ENCODE results near the gene CR2. TPM values are rescaled to one million over a fixed set of nuclear protein-coding genes. Genes with fewer than 3 reads are reported as not detected.

Gene CR2
- not detected for polyA plus RNA-seq (2013, experiment 1 of 4)
- polyA plus RNA-seq (2013, experiment 2 of 4) = 0.12 TPM
- polyA plus RNA-seq (2013, experiment 3 of 4) = not detected
- polyA plus RNA-seq (2013, experiment 4 of 4) = not detected

DNA sequence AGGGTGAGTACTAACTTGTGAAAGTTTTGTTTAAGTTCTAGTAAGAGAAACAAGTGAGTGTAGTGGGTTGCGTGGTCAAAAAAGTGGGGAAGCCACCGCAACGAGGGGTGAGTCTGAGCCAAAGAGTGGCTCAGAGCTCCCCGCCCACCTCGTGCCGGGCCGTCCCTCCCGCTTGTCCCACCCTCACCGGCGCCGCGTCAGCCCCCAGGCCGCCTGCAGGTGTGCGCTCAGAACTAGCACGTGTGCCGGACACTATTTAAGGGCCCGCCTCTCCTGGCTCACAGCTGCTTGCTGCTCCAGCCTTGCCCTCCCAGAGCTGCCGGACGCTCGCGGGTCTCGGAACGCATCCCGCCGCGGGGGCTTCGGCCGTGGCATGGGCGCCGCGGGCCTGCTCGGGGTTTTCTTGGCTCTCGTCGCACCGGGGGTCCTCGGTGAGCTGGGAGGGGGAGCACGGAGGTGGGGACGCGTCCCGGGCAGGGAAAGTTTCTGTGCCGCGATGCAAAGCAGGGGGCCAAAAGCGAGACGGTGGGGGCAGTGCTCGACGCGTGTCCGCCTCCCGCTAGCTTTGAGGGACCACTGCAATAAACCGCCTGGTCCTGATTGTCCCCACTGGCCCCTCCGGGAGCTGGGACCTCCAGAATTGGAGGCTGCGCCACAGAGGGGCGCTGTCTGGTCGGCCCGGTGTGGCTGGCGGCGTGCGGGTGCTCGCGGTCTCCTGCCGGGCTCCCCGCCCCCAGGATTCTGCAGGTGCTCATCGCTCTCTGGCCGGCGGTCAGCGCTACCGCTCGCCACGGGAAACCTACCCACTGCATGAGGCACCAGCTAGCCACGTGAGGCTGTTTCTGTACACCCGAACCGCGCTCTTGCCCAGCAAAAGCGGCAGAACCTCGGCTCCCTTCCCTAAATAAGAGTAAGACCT is at the start of gene CR2:
Gene CR2 (plus strand): TSS at position 283 of the 919 bp plus-strand sequence. CDS start 91 bp downstream, at position 374.
- Histone ChIP-seq H3K27ac (ENCODE audit: insufficient read depth, low read depth, low read length, poor library complexity, severe bottlenecking) (no peak within 1 kb of the TSS), H3K9me3 (ENCODE audit: control insufficient read depth, low read length) (no peaks in the 10 kb centered on the region), H3K36me3 (ENCODE audit: control insufficient read depth, insufficient read depth, low read length) (no peaks in the 10 kb centered on the region), H3K27me3 (ENCODE audit: control insufficient read depth, insufficient read depth, low read length, poor library complexity, severe bottlenecking) (peaks cover 74% of the 10 kb centered on the region), H3K4me3 (ENCODE audit: insufficient read depth, low read depth, low read length) (peak within 1 kb of the TSS; percentile 44), H3K4me1 (ENCODE audit: control insufficient read depth, insufficient read depth, low read length) (no peaks in the 10 kb centered on the region)
- 1% methylated on average over 75 of the region's 75 CpGs for WGBS, 2 experiments

DNA sequence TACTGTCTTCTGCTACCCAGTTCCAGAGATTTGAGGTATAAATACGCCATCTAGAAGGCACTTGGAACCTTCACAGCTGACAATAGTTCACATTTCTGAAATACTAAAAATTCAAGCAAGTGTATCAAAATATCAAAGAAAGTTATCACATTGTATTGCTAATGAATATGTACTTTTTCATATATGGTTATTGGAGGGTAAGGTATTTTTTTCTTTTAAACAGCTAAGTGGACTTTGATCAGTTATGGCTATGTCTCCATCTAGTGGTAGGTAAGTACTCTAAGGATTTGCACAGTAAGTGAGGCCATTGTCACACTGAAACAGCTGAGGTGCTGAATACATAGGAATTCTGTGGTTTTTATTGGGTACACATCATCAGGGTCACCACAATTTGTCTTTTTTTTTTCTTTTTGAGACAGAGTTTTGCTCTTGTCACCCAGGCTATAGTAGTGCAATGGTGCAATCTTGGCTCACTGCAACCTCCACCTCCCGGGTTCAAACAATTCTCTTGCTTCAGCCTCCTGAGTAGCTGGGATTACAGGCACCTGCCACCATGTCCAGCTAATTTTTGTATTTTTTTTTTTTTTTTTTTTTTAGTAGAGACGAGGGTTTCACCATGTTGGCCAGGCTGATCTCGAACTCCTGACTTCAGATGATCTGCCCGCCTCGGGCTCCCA is 49.1 kb upstream of the CR2 start:
- H3K27ac ChIP-seq (ENCODE audit: insufficient read depth, low read depth, low read length, poor library complexity, severe bottlenecking) = no peak overlapping the region
- 74 to 95% methylated on average over 5 to 6 of the region's 6 CpGs for WGBS, 2 experiments

DNA sequence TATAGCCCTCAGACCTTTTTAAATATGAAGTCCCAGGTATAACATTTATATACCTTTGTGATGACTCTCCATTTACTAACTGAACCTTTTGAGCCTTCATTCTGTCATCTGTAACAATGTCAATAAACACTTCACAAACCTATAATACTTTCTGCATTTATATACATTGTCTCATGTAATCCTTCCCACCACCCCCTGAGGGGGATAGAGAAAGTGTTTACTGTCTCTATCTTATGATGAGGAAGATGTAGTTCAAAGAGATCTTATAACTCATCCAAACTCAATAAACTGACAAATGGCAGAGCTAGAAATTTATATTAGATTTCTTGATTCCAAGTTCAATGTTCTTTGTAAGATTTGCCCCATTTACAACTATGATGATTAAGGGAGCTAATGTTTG is 48.3 kb upstream of the CR2 start:
- Histone ChIP-seq H3K27ac (ENCODE audit: insufficient read depth, low read depth, low read length, poor library complexity, severe bottlenecking) (no peak overlapping the region), H3K9me3 (ENCODE audit: control insufficient read depth, low read length) (no peaks in the 10 kb centered on the region), H3K36me3 (ENCODE audit: control insufficient read depth, insufficient read depth, low read length) (no peaks in the 10 kb centered on the region)

More for the DNA sequence above, 49.1 kb upstream of the CR2 start:
- no peaks in the 10 kb centered on the region for H3K4me1 ChIP-seq (ENCODE audit: control insufficient read depth, insufficient read depth, low read length)
- H3K9me3 ChIP-seq (ENCODE audit: control insufficient read depth, low read length) = no peaks in the 10 kb centered on the region
- H3K27me3 ChIP-seq (ENCODE audit: control insufficient read depth, insufficient read depth, low read length, poor library complexity, severe bottlenecking) = no peaks in the 10 kb centered on the region
- no peaks in the 10 kb centered on the region for H3K36me3 ChIP-seq (ENCODE audit: control insufficient read depth, insufficient read depth, low read length)
- no peak overlapping the region for H3K4me3 ChIP-seq (ENCODE audit: insufficient read depth, low read depth, low read length)

DNA sequence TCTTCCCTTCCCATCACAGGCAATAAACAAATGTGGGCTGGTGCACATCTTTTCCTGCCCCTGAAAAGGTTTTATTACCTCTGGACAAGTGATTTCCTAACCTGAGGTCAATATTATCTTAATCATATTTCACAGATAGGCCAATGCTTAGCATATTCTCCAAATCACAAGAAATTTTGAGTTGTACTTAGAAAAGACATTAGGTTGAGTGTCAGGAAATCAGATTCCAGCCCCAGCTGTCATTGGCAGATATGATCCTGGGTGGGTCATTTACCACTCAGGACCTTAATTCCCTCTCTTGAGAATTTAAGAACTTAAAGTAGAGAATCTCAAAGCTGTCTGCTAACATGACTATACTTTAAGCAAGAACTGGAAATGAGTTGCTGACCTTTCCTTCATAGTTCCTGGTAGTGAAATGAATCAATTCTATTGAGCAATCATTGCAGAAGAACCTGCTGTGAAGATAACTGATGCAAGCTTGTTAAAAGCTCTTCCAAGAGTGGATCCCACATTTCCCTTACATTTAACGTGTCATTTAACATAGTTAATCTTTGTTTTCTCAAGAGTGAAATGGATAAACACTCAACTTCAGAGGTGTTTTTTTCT is 46.4 kb upstream of the CR2 start:
- no peaks in the 10 kb centered on the region for H3K27me3 ChIP-seq (ENCODE audit: control insufficient read depth, insufficient read depth, low read length, poor library complexity, severe bottlenecking)
- no peaks in the 10 kb centered on the region for H3K9me3 ChIP-seq (ENCODE audit: control insufficient read depth, low read length)
- no peak overlapping the region for H3K27ac ChIP-seq (ENCODE audit: insufficient read depth, low read depth, low read length, poor library complexity, severe bottlenecking)
- H3K4me1 ChIP-seq (ENCODE audit: control insufficient read depth, insufficient read depth, low read length) = no peaks in the 10 kb centered on the region
- WGBS, 2 experiments = 75 to 82% methylated on average over 1 of the region's 1 CpG
- no peak overlapping the region for H3K4me3 ChIP-seq (ENCODE audit: insufficient read depth, low read depth, low read length)
- H3K36me3 ChIP-seq (ENCODE audit: control insufficient read depth, insufficient read depth, low read length) = no peaks in the 10 kb centered on the region

More for the DNA sequence above, 48.3 kb upstream of the CR2 start:
- H3K27me3 ChIP-seq (ENCODE audit: control insufficient read depth, insufficient read depth, low read length, poor library complexity, severe bottlenecking) = no peaks in the 10 kb centered on the region
- no peaks in the 10 kb centered on the region for H3K4me1 ChIP-seq (ENCODE audit: control insufficient read depth, insufficient read depth, low read length)
- H3K4me3 ChIP-seq (ENCODE audit: insufficient read depth, low read depth, low read length) = no peak overlapping the region

DNA sequence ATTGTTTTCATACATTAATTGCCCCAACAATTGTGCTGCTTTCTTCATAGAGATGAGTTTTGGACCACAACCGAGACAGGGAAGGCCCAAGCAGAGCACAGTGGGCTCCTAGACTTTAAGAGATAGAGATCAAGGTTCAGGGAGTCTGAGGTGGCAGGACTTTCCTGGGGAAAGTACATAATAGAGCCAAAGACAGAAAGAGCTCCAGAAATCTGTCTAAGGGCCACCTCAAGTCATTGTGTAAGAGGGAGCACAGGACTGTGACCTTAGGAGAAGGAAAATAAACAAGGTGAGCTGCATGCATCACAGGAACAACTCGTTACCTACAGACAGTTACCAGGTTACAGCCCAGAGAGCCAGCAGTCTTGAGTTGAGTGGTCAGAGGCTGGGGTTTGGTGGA is 41.3 kb upstream of the CR2 start:
- no peaks in the 10 kb centered on the region for H3K36me3 ChIP-seq (ENCODE audit: control insufficient read depth, insufficient read depth, low read length)
- H3K27ac ChIP-seq (ENCODE audit: insufficient read depth, low read depth, low read length, poor library complexity, severe bottlenecking) = no peak overlapping the region
- 88 to 94% methylated on average over 2 of the region's 2 CpGs for WGBS, 2 experiments
- H3K27me3 ChIP-seq (ENCODE audit: control insufficient read depth, insufficient read depth, low read length, poor library complexity, severe bottlenecking) = no peaks in the 10 kb centered on the region
- no peak overlapping the region for H3K4me3 ChIP-seq (ENCODE audit: insufficient read depth, low read depth, low read length)
- no peaks in the 10 kb centered on the region for H3K4me1 ChIP-seq (ENCODE audit: control insufficient read depth, insufficient read depth, low read length)
- no peaks in the 10 kb centered on the region for H3K9me3 ChIP-seq (ENCODE audit: control insufficient read depth, low read length)

DNA sequence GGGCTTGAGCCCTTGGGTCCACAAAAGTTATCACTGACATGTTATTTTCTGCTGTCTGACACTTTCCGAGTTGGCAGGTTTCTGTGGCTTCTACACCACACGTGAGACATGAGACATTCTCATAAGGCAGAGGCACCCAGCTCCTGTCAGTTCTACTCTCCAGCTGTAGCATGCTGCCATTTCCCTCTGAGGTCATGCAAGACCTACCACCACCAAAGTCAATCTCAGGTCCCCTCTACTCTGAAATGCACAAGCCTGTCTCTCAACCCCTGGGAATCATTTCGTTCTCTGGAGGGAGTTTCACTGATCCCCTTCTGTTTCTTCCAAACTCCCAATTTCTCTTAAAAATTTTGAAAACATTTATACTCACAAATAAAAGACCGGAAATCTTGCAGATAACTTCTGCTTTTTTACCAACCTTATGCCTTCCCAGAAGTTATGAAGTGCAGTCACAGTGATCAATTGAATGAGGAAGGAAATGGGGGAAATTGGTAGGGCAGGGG is 39.5 kb upstream of the CR2 start:
- WGBS, 2 experiments = 87 to 88% methylated on average over 3 to 4 of the region's 4 CpGs
- Histone ChIP-seq H3K36me3 (ENCODE audit: control insufficient read depth, insufficient read depth, low read length) (no peaks in the 10 kb centered on the region), H3K4me1 (ENCODE audit: control insufficient read depth, insufficient read depth, low read length) (no peaks in the 10 kb centered on the region)

DNA sequence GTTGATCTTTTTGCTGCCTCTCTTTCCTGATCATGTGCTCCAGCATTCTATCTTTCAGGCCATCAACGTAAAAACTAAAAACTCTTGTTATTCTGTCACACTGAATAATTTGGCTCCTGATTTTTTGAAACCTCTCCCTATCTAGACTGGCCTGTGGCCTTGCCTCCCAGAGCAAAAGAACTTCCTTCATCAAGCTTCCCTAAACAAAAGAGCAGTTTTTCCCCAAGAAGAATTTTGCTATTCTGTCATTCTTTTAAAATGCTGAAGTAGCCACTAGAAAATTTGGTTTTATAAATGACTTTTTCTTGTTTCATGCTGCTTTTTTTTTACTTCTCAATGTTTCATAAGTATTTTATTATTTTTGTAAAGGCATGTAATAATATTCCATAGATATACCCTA is 37.1 kb upstream of the CR2 start:
- H3K4me3 ChIP-seq (ENCODE audit: insufficient read depth, low read depth, low read length) = no peak overlapping the region
- H3K9me3 ChIP-seq (ENCODE audit: control insufficient read depth, low read length) = no peaks in the 10 kb centered on the region
- no peaks in the 10 kb centered on the region for H3K27me3 ChIP-seq (ENCODE audit: control insufficient read depth, insufficient read depth, low read length, poor library complexity, severe bottlenecking)
- H3K36me3 ChIP-seq (ENCODE audit: control insufficient read depth, insufficient read depth, low read length) = no peaks in the 10 kb centered on the region
- 82 to 93% methylated on average over 1 of the region's 1 CpG for WGBS, 2 experiments
- H3K4me1 ChIP-seq (ENCODE audit: control insufficient read depth, insufficient read depth, low read length) = no peaks in the 10 kb centered on the region
- H3K27ac ChIP-seq (ENCODE audit: insufficient read depth, low read depth, low read length, poor library complexity, severe bottlenecking) = no peak overlapping the region

More for the DNA sequence above, 39.5 kb upstream of the CR2 start:
- Histone ChIP-seq H3K27ac (ENCODE audit: insufficient read depth, low read depth, low read length, poor library complexity, severe bottlenecking) (no peak overlapping the region), H3K9me3 (ENCODE audit: control insufficient read depth, low read length) (no peaks in the 10 kb centered on the region), H3K4me3 (ENCODE audit: insufficient read depth, low read depth, low read length) (no peak overlapping the region), H3K27me3 (ENCODE audit: control insufficient read depth, insufficient read depth, low read length, poor library complexity, severe bottlenecking) (no peaks in the 10 kb centered on the region)

DNA sequence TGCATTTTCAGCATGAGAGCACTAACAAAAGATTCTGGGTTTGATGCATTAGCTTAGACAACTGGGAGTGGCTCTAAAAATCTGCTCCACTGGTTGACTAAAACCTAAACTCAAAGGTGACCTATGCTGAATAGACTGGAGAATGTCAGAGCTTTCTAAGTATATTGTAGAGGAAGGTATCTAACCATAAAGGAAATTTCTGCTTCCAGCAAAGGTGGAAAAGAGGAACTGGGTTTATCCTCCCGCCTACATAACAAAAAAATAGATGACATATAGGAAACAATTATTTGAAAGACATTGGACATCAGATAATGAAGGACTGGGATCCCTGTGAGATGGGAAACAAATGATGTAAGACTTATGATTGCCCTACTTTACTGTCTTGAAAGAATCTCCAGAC is 35.8 kb upstream of the CR2 start:
- Histone ChIP-seq H3K27me3 (ENCODE audit: control insufficient read depth, insufficient read depth, low read length, poor library complexity, severe bottlenecking) (no peaks in the 10 kb centered on the region), H3K4me3 (ENCODE audit: insufficient read depth, low read depth, low read length) (no peak overlapping the region)
- no CpG with 5 or more reads among the region's 1 CpG for WGBS, 2 experiments

DNA sequence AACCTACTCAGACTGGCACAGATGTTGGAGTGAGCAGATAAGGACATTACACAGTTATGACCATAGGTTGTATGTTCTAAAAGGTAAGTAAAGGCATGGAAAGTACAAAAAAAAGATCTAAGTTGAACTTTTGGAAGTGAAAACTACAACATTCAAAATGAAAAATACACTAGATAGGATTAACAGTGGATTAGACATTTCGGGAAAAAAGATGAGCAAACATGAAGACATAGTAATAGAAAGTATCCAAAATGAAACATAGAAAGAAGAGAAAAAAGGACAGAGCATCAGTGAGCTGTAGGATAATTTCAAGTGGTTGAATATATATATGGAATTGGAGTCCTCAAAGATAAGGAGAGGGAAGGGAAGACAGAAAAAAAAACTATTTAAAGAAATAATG is 34.0 kb upstream of the CR2 start:
- Histone ChIP-seq H3K4me3 (ENCODE audit: insufficient read depth, low read depth, low read length) (no peak overlapping the region), H3K27me3 (ENCODE audit: control insufficient read depth, insufficient read depth, low read length, poor library complexity, severe bottlenecking) (no peaks in the 10 kb centered on the region), H3K36me3 (ENCODE audit: control insufficient read depth, insufficient read depth, low read length) (no peaks in the 10 kb centered on the region), H3K9me3 (ENCODE audit: control insufficient read depth, low read length) (no peaks in the 10 kb centered on the region), H3K27ac (ENCODE audit: insufficient read depth, low read depth, low read length, poor library complexity, severe bottlenecking) (no peak overlapping the region), H3K4me1 (ENCODE audit: control insufficient read depth, insufficient read depth, low read length) (no peaks in the 10 kb centered on the region)
- 80 to 96% methylated on average over 1 of the region's 1 CpG for WGBS, 2 experiments

More for the DNA sequence above, 35.8 kb upstream of the CR2 start:
- no peaks in the 10 kb centered on the region for H3K9me3 ChIP-seq (ENCODE audit: control insufficient read depth, low read length)
- no peak overlapping the region for H3K27ac ChIP-seq (ENCODE audit: insufficient read depth, low read depth, low read length, poor library complexity, severe bottlenecking)
- no peaks in the 10 kb centered on the region for H3K4me1 ChIP-seq (ENCODE audit: control insufficient read depth, insufficient read depth, low read length)
- no peaks in the 10 kb centered on the region for H3K36me3 ChIP-seq (ENCODE audit: control insufficient read depth, insufficient read depth, low read length)

DNA sequence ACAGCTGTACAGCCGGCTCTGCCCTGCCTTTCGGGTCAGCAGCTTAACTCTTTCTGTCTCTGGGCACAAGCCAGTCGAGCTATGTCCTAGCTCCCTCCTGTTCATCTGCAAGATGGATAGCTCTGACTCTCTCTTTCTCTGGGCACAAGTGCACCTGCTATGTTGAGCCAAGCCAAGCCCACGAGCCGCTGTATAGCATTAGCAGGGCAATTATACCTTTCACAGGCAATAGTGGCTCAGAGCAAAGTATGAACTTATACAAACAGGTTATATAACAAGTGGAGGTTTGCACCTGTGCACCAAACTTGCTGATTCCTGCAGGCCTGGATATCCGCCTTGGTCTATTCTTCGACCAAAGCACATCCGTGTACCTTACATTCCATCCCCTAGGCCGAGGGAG is 33.0 kb upstream of the CR2 start:
- WGBS, 2 experiments = 92% methylated on average over 9 of the region's 9 CpGs
- Histone ChIP-seq H3K4me1 (ENCODE audit: control insufficient read depth, insufficient read depth, low read length) (no peaks in the 10 kb centered on the region), H3K4me3 (ENCODE audit: insufficient read depth, low read depth, low read length) (no peak overlapping the region), H3K27me3 (ENCODE audit: control insufficient read depth, insufficient read depth, low read length, poor library complexity, severe bottlenecking) (no peaks in the 10 kb centered on the region), H3K36me3 (ENCODE audit: control insufficient read depth, insufficient read depth, low read length) (no peaks in the 10 kb centered on the region), H3K27ac (ENCODE audit: insufficient read depth, low read depth, low read length, poor library complexity, severe bottlenecking) (no peak overlapping the region), H3K9me3 (ENCODE audit: control insufficient read depth, low read length) (no peaks in the 10 kb centered on the region)

Data from ectodermal cell (in vitro differentiated cells).